SK-N-SH treated with all-trans-retinoic acid at 6 μM for 48 hours (cell line): Measurements from ENCODE around the gene DBP.

Experiments used
- ARNTL ChIP-seq: fragments of 450-650 bp; formaldehyde crosslinking; IDR thresholded peaks from 2 replicates; pipeline ENCODE4 v1.5.0; 2020; ENCODE audit warnings: low read depth, mild to moderate bottlenecking, moderate library complexity, borderline replicate concordance
- GLIS3 ChIP-seq: fragments of 250-450 bp; sonication (Bioruptor Pico); IDR thresholded peaks from 2 replicates; pipeline ENCODE4 v1.5.0; 2020; ENCODE audit warnings: mild to moderate bottlenecking, moderate library complexity
- OSR1 ChIP-seq: fragments of 250-450 bp; sonication (Bioruptor Pico); IDR thresholded peaks from 2 replicates; pipeline ENCODE4 v1.8.0; 2022; ENCODE audit warnings: moderate library complexity, mild to moderate bottlenecking, inconsistent platforms
- PATZ1 ChIP-seq: fragments of 250-450 bp; sonication (Bioruptor Pico); IDR thresholded peaks from 2 replicates; pipeline ENCODE4 v1.8.0; 2020; ENCODE audit warnings: mild to moderate bottlenecking, moderate library complexity, borderline replicate concordance
- POU6F1 ChIP-seq: fragments of 250-450 bp; sonication (Bioruptor Pico); IDR thresholded peaks from 2 replicates; pipeline ENCODE4 v1.8.0; 2021; ENCODE audit warnings: low read depth, mild to moderate bottlenecking, moderate library complexity, borderline replicate concordance
- RARB ChIP-seq: fragments of 250-450 bp; sonication (Bioruptor Pico); IDR thresholded peaks from 2 replicates; pipeline ENCODE4 v1.8.0; 2021; ENCODE audit warnings: mild to moderate bottlenecking, moderate library complexity
- ZFP30 ChIP-seq: fragments of 450-650 bp; formaldehyde crosslinking; IDR thresholded peaks from 2 replicates; pipeline ENCODE4 v1.5.0; 2022; ENCODE audit warnings: mild to moderate bottlenecking, moderate library complexity

GRCh38 chr19:48607359-48607755 lies 29.8 kb downstream of the DBP start:
- no peak for TF ChIP-seq OSR1 (CRISPR knock-in tag)
- TF ChIP-seq ZFP30 (CRISPR knock-in tag): no peak
- TF ChIP-seq POU6F1 (CRISPR knock-in tag): no peak
- no peak for TF ChIP-seq GLIS3 (CRISPR knock-in tag)
- TF ChIP-seq RARB (CRISPR knock-in tag): no peak
- TF ChIP-seq ARNTL (CRISPR knock-in tag): no peak
- TF ChIP-seq PATZ1 (CRISPR knock-in tag): no peak
